Nucleus accumbens (tissue), 56 donors: ENCODE measurements around the gene PRSS56.

Experiments used
- DNase-seq, 56 donors: peaks; one replicate each; lab custom pipeline; 2025; lab: John Stamatoyannopoulos, UW

The PRSS56 gene

DNA sequence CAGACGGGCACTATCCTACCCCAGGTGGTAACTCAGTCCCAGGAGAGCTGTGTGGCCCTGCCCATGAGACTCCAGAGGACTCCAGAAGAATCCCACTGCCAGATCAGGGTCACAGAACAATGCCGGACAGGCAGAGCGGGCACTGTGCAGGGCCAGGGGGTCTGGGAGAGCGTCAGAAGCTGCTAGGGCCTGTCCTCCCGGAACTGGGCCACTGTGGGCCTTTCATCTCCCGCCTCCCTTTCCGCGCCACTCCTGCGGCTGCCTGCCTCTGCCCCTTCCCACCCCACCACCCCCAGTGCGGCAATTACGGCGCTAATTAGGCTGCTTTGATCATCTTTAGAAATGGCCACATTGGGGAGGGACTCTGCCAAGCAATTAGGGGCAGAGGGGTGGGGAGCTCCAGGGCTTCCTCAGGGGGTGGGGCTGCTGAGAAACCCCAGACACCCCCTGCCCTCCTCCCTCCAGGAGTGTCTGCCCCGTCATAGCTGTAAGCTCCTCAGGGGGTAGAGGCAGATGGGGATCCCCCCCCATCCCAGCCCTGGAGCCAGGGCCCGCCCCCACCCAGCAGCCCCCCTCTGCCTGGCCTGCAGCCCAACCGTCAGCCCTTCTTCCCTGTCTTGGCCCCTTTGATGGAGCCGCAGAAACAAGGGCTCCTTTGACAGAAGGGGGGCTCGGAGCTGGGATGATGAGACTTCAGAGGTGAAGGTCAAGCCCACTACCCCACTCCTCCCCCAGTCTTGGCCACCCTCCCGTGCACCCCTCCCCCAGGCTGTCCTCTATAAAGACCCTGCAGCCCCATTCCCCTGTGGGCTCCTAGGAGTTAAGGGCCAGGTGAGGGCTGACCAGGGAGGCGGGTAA, at the start of gene PRSS56:
TSS of gene PRSS56 (plus strand) at position 808 of the 858 bp plus-strand sequence. CDS start 211 bp downstream, outside the sequence.
- DNase-seq, result no peak

DNA sequence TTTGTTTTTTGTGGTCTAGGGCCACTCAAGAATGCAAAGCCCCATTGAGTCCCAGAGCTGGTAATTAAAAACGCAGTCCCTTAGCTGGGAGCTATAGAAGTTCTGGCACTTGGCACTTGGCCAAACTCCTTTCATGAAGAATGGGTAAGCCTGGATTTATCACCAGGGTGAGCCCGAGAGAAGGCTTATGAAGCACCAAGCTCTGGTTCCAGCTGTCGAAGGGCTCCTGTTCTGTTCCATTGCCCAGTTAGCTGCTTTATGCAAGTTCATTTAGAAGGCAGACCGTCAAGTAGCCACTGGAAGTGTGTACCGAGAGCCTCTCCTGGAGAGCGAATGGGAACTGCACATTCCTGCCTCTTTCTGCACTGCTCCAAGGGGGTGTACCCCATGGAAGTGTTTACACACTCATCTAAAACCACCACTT, 46.7 kb upstream of the PRSS56 start:
- peak in 1 of 56 donors; percentile 19 for DNase-seq

DNA sequence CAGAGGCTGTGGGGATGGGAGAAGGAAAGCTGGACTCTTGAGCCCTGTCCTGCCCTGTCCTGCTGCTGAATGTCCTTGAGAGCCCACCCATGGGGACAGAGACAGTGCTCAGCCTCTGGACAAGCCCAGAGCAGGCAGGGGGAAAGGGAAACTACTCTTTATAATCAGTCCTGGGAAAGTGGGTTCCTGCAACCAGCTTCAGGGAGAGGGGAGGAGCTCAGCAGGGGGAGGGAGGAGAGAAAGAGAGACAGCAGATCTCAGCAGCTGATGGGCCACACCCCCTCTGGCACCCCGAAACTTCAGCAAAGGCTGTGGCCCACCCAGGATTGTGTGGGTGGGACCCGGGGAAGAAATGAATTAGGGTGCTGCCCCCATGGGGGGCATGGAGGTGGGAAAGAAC, 44.1 kb upstream of the PRSS56 start:
- no peak for DNase-seq

DNA sequence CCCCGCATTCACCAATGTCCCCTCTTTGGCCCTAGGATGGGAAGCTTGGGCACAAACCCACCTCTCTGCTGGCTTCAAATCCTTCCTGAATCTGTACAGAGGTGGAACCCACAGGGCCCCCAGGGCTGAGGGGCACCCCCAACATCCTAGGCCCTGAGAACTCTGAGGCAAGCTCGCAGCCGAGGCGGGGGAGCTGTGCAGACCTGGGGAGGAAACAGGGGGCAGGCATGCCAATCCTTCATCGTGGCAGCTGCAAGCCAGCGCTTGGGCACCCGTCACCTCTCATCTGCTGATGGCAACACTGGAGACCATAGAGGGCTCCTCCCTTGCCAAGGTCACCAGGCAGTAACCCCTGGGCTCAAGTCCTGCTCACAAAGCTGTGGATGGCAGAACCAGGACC, 43.4 kb upstream of the PRSS56 start:
- DNase-seq, result no peak

DNA sequence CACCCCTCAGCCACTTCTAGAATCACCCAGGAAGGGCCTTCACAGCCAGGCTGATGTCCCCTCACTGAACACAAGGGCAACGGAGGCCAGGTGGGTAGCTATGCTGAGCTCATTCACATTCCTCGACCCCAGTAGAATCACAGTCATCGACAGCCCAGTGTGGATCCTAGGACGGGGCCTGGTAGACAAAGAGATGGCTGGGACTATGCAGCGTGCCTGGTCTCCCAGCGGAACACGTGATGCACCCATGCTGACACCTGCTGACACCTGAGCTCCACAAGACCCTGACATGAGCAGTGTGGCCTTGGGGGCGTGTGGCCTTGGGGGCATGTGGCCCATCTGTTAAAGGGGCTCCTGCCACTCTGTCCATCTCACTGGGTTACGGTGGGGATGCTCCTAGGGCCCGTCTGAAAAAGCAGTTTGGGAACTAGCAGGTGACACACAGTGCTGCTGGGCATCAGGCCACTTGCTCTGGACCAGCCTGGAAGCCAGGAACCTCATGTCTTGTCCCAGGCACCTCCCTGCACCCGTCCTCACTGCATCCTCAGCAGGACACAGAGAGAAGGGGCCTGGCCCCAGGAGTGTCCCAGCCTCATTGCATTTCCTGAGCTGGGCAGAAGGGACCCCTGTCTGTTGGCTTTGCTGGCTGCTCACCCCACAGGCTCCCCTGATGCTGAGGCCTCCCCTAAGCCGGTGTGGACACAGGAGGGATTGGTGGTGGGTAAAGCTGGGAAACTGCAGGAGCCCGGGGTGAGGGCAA, 42.3 kb upstream of the PRSS56 start:
- DNase-seq, result no peak

DNA sequence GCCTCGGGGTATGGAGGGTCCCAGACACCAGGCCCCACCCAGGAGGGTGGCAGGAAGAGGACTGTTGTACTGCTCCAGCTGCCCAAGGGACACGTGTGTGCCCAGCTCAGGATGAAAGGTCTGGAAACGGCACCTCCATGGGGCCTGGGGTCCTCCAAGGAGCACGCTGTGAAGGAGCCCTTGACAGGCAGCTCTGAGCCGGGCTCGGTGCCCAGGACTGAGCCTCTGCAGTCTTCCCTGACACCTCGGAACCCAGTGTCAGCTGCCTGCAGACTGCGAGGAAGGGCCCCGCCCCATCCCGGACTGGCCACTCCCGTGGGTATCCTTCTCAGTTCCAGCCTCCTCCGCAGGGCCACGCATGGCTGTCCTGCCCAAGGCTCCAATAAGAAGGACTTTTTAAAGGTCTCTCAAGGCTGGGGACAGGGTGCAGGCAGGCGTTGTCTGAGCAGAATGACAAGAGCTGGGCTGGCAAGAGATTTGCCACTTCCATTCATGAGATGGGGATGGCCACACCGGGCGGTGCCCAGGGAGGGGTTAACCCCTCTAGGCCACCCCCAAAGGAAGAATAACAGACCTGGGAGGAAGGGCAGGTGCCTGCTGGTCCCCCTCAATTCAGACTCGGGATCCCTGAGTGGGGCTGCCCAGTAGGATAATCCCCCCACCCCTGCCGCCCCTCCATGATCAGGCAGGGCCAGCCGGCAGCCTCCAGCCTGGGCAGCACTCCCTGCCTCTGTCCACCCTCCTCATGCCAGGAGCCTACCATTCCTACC, 41.4 kb upstream of the PRSS56 start:
- DNase-seq, result no peak

GRCh38 chr2:232479341-232480200, 40.6 kb upstream of the PRSS56 start:
- DNase-seq, result no peak

- no peak for DNase-seq
Observed at GRCh38 chr2:232480201-232481190, 39.7 kb upstream of the PRSS56 start.

DNA sequence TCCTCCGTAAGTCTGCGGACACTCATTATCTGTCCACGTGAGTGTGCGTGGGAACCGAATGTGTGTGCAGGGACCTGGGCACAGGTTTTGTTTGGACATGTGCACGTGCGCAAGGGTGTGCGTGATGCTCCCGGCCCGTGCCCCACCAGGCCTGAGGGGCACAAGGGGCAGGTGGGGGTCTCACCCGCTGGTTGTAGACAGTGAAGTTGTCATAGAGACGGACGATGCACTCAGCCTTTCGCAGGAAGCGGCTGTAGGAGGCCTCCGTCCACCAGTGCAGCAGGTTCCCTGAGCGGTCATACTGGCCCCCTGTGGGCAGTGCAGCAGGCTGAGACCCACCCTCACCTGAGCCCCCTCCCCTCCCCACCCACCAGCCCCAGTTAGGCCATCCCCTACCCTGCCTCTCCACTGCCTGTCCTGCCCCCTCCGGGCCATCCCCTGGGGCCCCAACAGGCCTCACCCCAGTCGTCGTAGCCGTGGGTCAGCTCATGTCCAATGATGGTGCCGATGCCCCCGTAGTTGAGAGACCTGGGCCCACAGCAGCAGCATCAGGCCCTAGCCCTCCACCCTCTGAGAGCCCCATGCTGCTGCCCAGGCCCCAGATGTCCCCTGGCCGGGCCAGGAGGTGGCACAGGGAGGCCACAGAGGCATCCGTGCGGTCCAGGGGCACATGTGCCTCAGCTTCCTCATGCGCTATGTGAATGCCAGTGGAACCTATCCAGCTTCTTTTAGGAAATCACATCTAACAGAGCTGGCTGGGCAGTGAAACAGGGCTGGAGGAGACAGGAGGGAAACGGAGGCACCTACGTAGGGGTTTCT, 38.7 kb upstream of the PRSS56 start:
- no peak for DNase-seq

DNA sequence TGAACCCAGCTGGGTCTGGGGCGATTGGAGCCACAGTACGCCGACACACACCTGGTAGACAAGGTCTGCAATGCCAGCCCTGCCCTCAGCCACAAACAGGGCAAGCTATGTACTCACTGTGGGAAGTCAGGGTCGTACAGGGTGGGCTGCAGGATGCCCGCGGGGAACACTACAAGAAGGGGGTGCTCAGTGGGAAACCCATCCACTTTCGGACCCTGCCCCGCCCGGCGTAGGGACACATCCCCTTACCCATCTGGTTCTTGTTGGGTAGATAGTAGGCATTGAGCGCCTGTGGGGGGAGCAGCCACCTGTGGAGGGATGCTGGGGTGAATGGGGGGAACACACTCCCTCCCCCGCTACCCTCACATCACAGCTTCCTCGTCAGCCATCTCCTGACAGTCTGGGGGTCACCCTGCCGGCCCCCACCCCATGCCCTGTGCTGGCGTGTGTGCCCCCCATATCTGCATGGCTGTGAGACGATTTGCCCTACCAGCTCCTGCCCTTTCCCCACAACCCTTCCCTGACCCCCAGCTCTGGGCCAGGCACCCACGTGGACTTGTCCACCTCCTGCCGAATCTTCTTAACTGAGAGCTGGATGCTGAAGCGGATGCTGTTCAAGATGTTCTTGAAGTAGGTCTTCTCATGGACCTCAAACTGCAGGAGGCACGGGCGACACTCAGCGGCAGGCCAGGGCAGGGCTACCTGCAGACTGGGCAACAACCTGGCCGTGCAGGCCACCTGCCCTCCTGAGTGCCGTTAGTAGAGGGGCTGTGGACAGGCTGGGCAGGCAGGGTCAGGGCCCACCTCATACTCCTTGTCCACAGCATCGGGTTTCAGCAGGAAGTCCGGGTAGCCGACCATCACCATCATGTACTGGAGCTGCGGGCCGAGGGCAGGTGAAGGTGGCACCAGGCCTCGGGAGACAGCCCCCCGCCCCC, 37.6 kb upstream of the PRSS56 start:
- DNase-seq, result no peak

DNA sequence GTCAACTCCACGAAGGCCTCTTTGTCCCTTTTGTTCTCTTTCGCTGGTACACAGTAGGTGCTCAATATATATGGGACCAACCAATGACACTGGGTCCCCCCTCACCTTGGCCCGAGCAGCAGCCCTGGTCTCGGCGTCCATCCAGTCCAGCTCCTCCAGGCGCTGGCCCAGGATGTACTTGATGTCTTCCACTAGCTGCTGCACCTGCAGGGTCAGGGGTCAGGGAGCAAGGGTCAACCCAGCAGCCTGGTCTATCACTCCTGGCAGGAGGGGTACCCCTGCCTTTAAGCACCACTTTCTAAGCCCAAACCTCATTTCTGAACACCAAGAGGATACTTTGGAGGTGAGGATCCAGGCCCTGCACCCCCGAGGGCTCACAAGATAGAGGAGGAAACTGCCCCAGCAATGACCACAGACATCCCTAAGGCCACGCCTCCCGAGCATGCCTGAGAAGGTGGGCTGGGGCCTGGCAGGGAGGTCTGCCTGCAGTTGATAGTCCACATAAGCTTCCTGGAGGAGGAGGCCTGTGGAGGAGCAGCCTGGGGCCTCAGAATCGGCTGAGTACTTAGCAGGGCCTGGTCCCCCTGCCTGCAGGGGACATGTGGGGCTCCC, 36.8 kb upstream of the PRSS56 start:
- DNase-seq, result no peak

DNA sequence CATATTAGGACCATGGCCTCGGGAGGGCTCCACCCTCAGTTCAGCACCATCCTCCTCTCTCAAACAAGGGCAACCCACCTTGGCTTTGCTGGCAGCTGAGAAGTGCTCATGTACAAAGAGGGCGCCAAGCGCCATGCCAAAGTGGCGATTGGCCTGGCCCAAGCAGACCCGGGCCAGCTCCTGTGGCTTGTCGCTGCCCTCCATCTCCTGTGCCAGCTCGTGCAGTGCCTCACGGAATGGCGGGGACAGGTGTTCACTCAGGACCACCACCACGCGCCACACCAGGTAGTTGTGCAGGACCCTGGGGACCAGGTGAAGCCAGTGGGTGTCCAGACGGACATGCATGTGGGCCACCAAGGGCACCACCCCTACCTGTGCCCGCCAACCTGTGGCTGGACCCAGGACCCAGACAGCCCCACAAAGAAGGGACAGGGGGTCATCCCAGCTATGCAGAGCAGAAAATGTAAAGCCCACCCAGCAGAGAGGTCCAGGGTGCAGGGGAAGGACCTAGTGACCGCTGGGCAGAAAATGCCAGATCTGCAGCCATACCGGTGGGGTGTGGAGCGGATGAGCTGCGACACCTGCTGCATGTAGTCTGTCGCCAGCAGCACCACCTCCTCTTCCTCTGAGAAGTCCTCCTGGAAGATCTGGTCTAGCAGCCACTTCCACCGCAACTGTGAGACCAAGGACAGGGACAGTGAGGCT, 36.1 kb upstream of the PRSS56 start:
- DNase-seq, result no peak

- no peak for DNase-seq
Observed at GRCh38 chr2:232484628-232485347, 35.4 kb upstream of the PRSS56 start.

DNA sequence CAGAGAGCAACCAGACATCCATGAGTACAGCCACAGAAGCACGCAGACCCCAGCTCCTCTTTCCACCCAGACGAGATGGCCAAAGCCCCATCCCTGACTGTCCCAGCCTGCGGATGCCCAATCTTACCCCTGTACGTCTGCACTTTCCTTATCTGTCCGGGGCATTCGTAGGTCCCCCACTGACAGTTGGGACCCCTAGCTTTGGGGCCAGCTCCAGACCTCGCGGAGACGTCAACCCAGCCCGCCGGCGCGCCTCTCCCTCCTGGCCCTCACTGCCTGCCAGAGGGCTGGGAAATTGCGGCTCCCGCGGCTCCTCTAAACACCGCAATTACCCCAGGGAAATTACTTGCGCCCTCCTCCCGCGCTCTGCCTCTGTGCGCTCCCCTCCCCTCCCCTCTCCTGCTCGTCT, 34.8 kb upstream of the PRSS56 start:
- DNase-seq, result no peak
